ENCODE data around the gene UGT1A9. TPM values are rescaled to one million over a fixed set of nuclear protein-coding genes. Genes with fewer than 3 reads are reported as not detected.

The UGT1A9 gene
- total and polyA plus RNA-seq, 9 donors = not detected

GRCh38 chr2:233773854-233774253, 102.2 kb downstream of the UGT1A9 start:
- H3K27me3 ChIP-seq (ENCODE audit: control insufficient read depth, insufficient read depth, low read length) = no peaks in the 10 kb centered on the region
- H3K27ac ChIP-seq (ENCODE audit: low read length) = no peak overlapping the region
- 83% methylated on average over 1 of the region's 5 CpGs for WGBS (ENCODE audit: insufficient coverage)
- no peaks in the 10 kb centered on the region for H3K9me3 ChIP-seq (replicated peaks; ENCODE audit: control insufficient read depth, low read depth, low read length)
- H3K4me3 ChIP-seq (ENCODE audit: low read length) = no peak overlapping the region
- no peak for DNase-seq
- no peaks in the 10 kb centered on the region for H3K4me1 ChIP-seq (ENCODE audit: control insufficient read depth, insufficient read depth, low read length)
- H3K36me3 ChIP-seq (ENCODE audit: control insufficient read depth, insufficient read depth, low read length) = no peaks in the 10 kb centered on the region

GRCh38 chr2:233775414-233775813, 103.7 kb downstream of the UGT1A9 start:
- 95% methylated on average over 5 of the region's 6 CpGs for WGBS (ENCODE audit: insufficient coverage)
- H3K4me3 ChIP-seq (ENCODE audit: low read length) = no peak overlapping the region
- no peak for DNase-seq
- H3K27me3 ChIP-seq (ENCODE audit: control insufficient read depth, insufficient read depth, low read length) = no peaks in the 10 kb centered on the region
- no peak overlapping the region for H3K27ac ChIP-seq (ENCODE audit: low read length)
- no peaks in the 10 kb centered on the region for H3K4me1 ChIP-seq (ENCODE audit: control insufficient read depth, insufficient read depth, low read length)
- no peaks in the 10 kb centered on the region for H3K36me3 ChIP-seq (ENCODE audit: control insufficient read depth, insufficient read depth, low read length)
- no peaks in the 10 kb centered on the region for H3K9me3 ChIP-seq (replicated peaks; ENCODE audit: control insufficient read depth, low read depth, low read length)

- DNase-seq = no peak
- Histone ChIP-seq H3K36me3 (ENCODE audit: control insufficient read depth, insufficient read depth, low read length) (no peaks in the 10 kb centered on the region), H3K4me1 (ENCODE audit: control insufficient read depth, insufficient read depth, low read length) (no peaks in the 10 kb centered on the region), H3K9me3 (replicated peaks; ENCODE audit: control insufficient read depth, low read depth, low read length) (no peaks in the 10 kb centered on the region), H3K4me3 (ENCODE audit: low read length) (no peak within 1 kb of the TSS), H3K27ac (ENCODE audit: low read length) (no peak within 1 kb of the TSS), H3K27me3 (ENCODE audit: control insufficient read depth, insufficient read depth, low read length) (no peaks in the 10 kb centered on the region)
- WGBS (ENCODE audit: insufficient coverage) = 80% methylated on average over 1 of the region's 2 CpGs
These were observed 106.3 kb downstream of the UGT1A9 start, which contains the start of gene MROH2A for GRCh38 chr2:233778030-233778429. TSS of gene MROH2A (plus strand) at chr2:233778330. CDS start at chr2:233779359, 1,029 bp downstream.

- no peak overlapping the region for H3K4me3 ChIP-seq (ENCODE audit: low read length)
- WGBS (ENCODE audit: insufficient coverage) = 89% methylated on average over 3 of the region's 4 CpGs
- no peaks in the 10 kb centered on the region for H3K4me1 ChIP-seq (ENCODE audit: control insufficient read depth, insufficient read depth, low read length)
- H3K27ac ChIP-seq (ENCODE audit: low read length) = no peak overlapping the region
- no peaks in the 10 kb centered on the region for H3K27me3 ChIP-seq (ENCODE audit: control insufficient read depth, insufficient read depth, low read length)
- no peak for DNase-seq
- no peaks in the 10 kb centered on the region for H3K9me3 ChIP-seq (replicated peaks; ENCODE audit: control insufficient read depth, low read depth, low read length)
- H3K36me3 ChIP-seq (ENCODE audit: control insufficient read depth, insufficient read depth, low read length) = no peaks in the 10 kb centered on the region
These were observed 108.0 kb downstream of the UGT1A9 start for GRCh38 chr2:233779722-233780121.

- H3K4me1 ChIP-seq (ENCODE audit: control insufficient read depth, insufficient read depth, low read length) = no peaks in the 10 kb centered on the region
- no peaks in the 10 kb centered on the region for H3K27me3 ChIP-seq (ENCODE audit: control insufficient read depth, insufficient read depth, low read length)
- H3K27ac ChIP-seq (ENCODE audit: low read length) = no peak overlapping the region
- WGBS (ENCODE audit: insufficient coverage) = no CpG with 5 or more reads among the region's 4 CpGs
- no peak overlapping the region for H3K4me3 ChIP-seq (ENCODE audit: low read length)
- no peaks in the 10 kb centered on the region for H3K36me3 ChIP-seq (ENCODE audit: control insufficient read depth, insufficient read depth, low read length)
- DNase-seq = no peak
- H3K9me3 ChIP-seq (replicated peaks; ENCODE audit: control insufficient read depth, low read depth, low read length) = no peaks in the 10 kb centered on the region
These were observed 109.1 kb downstream of the UGT1A9 start for GRCh38 chr2:233780771-233781170.

GRCh38 chr2:233789554-233789953, 117.9 kb downstream of the UGT1A9 start:
- H3K36me3 ChIP-seq (ENCODE audit: control insufficient read depth, insufficient read depth, low read length) = no peaks in the 10 kb centered on the region
- no peaks in the 10 kb centered on the region for H3K9me3 ChIP-seq (replicated peaks; ENCODE audit: control insufficient read depth, low read depth, low read length)
- WGBS (ENCODE audit: insufficient coverage) = 88% methylated on average over 4 of the region's 7 CpGs
- no peak overlapping the region for H3K27ac ChIP-seq (ENCODE audit: low read length)
- no peak for DNase-seq
- no peak overlapping the region for H3K4me3 ChIP-seq (ENCODE audit: low read length)
- H3K4me1 ChIP-seq (ENCODE audit: control insufficient read depth, insufficient read depth, low read length) = no peaks in the 10 kb centered on the region
- H3K27me3 ChIP-seq (ENCODE audit: control insufficient read depth, insufficient read depth, low read length) = no peaks in the 10 kb centered on the region

GRCh38 chr2:233791151-233791882, 119.6 kb downstream of the UGT1A9 start:
- Histone ChIP-seq H3K27me3 (ENCODE audit: control insufficient read depth, insufficient read depth, low read length) (no peaks in the 10 kb centered on the region), H3K36me3 (ENCODE audit: control insufficient read depth, insufficient read depth, low read length) (no peaks in the 10 kb centered on the region), H3K27ac (ENCODE audit: low read length) (no peak overlapping the region), H3K4me3 (ENCODE audit: low read length) (no peak overlapping the region), H3K4me1 (ENCODE audit: control insufficient read depth, insufficient read depth, low read length) (no peaks in the 10 kb centered on the region), H3K9me3 (replicated peaks; ENCODE audit: control insufficient read depth, low read depth, low read length) (no peaks in the 10 kb centered on the region)
- no peak for DNase-seq
- WGBS (ENCODE audit: insufficient coverage) = 77% methylated on average over 18 of the region's 18 CpGs

GRCh38 chr2:233791883-233792329, 120.2 kb downstream of the UGT1A9 start:
- no peaks in the 10 kb centered on the region for H3K4me1 ChIP-seq (ENCODE audit: control insufficient read depth, insufficient read depth, low read length)
- no peaks in the 10 kb centered on the region for H3K9me3 ChIP-seq (replicated peaks; ENCODE audit: control insufficient read depth, low read depth, low read length)
- no peak for DNase-seq
- H3K36me3 ChIP-seq (ENCODE audit: control insufficient read depth, insufficient read depth, low read length) = no peaks in the 10 kb centered on the region
- no peaks in the 10 kb centered on the region for H3K27me3 ChIP-seq (ENCODE audit: control insufficient read depth, insufficient read depth, low read length)
- WGBS (ENCODE audit: insufficient coverage) = 63% methylated on average over 9 of the region's 9 CpGs
- no peak overlapping the region for H3K27ac ChIP-seq (ENCODE audit: low read length)
- H3K4me3 ChIP-seq (ENCODE audit: low read length) = no peak overlapping the region

- no peaks in the 10 kb centered on the region for H3K27me3 ChIP-seq (ENCODE audit: control insufficient read depth, insufficient read depth, low read length)
- 97% methylated on average over 7 of the region's 7 CpGs for WGBS (ENCODE audit: insufficient coverage)
These were observed 121.0 kb downstream of the UGT1A9 start for GRCh38 chr2:233792720-233793119.

GRCh38 chr2:233793465-233794127, 121.9 kb downstream of the UGT1A9 start:
- Histone ChIP-seq H3K27me3 (ENCODE audit: control insufficient read depth, insufficient read depth, low read length) (no peaks in the 10 kb centered on the region), H3K9me3 (replicated peaks; ENCODE audit: control insufficient read depth, low read depth, low read length) (no peaks in the 10 kb centered on the region), H3K4me3 (ENCODE audit: low read length) (no peak overlapping the region), H3K36me3 (ENCODE audit: control insufficient read depth, insufficient read depth, low read length) (no peaks in the 10 kb centered on the region), H3K27ac (ENCODE audit: low read length) (no peak overlapping the region), H3K4me1 (ENCODE audit: control insufficient read depth, insufficient read depth, low read length) (no peaks in the 10 kb centered on the region)
- DNase-seq = no peak
- WGBS (ENCODE audit: insufficient coverage) = 63% methylated on average over 15 of the region's 18 CpGs

More at GRCh38 chr2:233792720-233793119, 121.0 kb downstream of the UGT1A9 start:
- H3K9me3 ChIP-seq (replicated peaks; ENCODE audit: control insufficient read depth, low read depth, low read length) = no peaks in the 10 kb centered on the region
- H3K27ac ChIP-seq (ENCODE audit: low read length) = no peak overlapping the region
- no peak overlapping the region for H3K4me3 ChIP-seq (ENCODE audit: low read length)
- H3K36me3 ChIP-seq (ENCODE audit: control insufficient read depth, insufficient read depth, low read length) = no peaks in the 10 kb centered on the region
- no peak for DNase-seq
- no peaks in the 10 kb centered on the region for H3K4me1 ChIP-seq (ENCODE audit: control insufficient read depth, insufficient read depth, low read length)
